Placental pericyte (primary cell): ENCODE results near the gene NIPAL4. TPM values are rescaled to one million over a fixed set of nuclear protein-coding genes. Genes with fewer than 3 reads are reported as not detected.

Experiments used
- total RNA-seq: library from RNA; depleted of rRNA; stranded (reverse); fragments of >200 nt; gene quantifications from 2 replicates; pipeline ENCODE4 v1.2.3, GENCODE V29; 2012

Gene NIPAL4
- 0.57 and 1.8 TPM in 2 replicates for total RNA-seq

GRCh38 chr5:157459715-157460599 lies at the start of gene NIPAL4:
Gene NIPAL4 (plus strand): TSS chr5:157460213. CDS start chr5:157460321, 108 bp downstream.

Other genes starting within 250 kb of the NIPAL4 start
- gene CYFIP2, start 194.1 kb upstream of the NIPAL4 start, total RNA-seq, result 15.3 and 23.9 TPM in 2 replicates
- 43.1 and 479 TPM in 2 replicates for gene ADAM19, start 115.6 kb downstream of the NIPAL4 start, total RNA-seq
- gene SOX30, start 192.2 kb downstream of the NIPAL4 start, total RNA-seq, result under 0.01 TPM in 1 of 2 replicates, not detected in the other
- gene C5orf52, start 211.3 kb downstream of the NIPAL4 start, total RNA-seq, result not detected in 2 replicates